Thyroid gland (tissue), 4 donors: Measurements from ENCODE around the gene CEP131.

Source experiments
- POLR2A ChIP-seq, 2 donors: fragments of 450-650 bp; IDR thresholded peaks; one replicate each; pipeline ENCODE4 v1.6.1; 2017; ENCODE audit warnings: antibody characterized with exemption in 2 of 2, mild to moderate bottlenecking in 2 of 2, moderate library complexity in 1 of 2
- TF ChIP-seq, protein P1 (sequence below), 6 experiments: fragments of 200-600 bp in 3 of 6; fragments of 450-650 bp in 3 of 6; sonication (generic) in 3 of 6; IDR thresholded peaks; one replicate each; pipeline ENCODE4 v1.5.1; 2016 to 2019; ENCODE audit warnings: antibody characterized with exemption in 6 of 6, mild to moderate bottlenecking in 2 of 6, inconsistent platforms in 1 of 6, moderate library complexity in 1 of 6

DNA sequence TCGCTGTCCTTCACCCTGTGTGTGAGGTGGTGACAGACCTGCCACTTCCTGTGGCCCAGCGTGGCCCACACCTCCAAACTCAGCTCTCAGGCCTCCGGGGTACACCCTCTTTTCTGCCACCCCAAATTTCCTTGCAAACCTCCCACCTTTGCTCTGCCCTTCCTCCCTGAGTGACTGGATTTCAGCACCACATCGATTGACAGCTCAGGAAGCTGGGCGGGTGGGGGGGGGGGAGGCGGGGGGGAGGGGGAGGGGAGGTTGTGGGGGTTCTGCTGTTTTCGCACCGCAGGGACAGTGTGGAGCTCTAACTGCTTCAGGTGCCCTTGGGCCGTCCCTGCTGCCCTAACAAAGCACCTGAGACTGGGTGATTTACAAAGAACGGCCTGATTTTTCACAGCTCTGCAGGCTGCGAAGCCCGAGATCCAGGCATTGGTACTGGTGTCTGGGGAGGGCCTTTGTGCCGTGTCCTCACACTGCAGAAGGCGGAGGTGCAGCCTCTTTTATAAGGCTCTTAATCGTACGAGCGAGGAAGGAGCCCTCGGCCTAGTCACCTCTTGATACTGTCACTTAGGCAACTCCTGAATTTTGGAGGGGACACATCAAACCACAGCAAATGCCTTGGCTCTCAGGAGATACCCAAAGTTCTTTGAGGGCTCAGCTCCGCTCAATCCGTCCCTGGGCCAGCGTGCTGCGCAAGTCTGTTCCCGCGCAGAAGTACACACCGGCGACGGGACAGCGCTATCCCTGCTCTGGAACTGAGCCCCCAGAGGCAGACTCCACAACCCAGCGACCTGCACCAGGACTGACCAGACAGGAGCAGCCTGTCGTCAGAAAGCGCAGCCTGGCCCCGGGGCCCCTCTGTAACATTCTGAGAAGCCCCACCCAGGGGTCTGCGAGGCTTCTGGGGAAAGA is 19.9 kb upstream of the CEP131 start:
- TF ChIP-seq, protein P1, sequence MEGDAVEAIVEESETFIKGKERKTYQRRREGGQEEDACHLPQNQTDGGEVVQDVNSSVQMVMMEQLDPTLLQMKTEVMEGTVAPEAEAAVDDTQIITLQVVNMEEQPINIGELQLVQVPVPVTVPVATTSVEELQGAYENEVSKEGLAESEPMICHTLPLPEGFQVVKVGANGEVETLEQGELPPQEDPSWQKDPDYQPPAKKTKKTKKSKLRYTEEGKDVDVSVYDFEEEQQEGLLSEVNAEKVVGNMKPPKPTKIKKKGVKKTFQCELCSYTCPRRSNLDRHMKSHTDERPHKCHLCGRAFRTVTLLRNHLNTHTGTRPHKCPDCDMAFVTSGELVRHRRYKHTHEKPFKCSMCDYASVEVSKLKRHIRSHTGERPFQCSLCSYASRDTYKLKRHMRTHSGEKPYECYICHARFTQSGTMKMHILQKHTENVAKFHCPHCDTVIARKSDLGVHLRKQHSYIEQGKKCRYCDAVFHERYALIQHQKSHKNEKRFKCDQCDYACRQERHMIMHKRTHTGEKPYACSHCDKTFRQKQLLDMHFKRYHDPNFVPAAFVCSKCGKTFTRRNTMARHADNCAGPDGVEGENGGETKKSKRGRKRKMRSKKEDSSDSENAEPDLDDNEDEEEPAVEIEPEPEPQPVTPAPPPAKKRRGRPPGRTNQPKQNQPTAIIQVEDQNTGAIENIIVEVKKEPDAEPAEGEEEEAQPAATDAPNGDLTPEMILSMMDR (IDR thresholded peaks at IDR 0.05): no peak
- no peak for TF ChIP-seq POLR2A (IDR thresholded peaks at IDR 0.05)
